GM19372 (cell line): Measurements from ENCODE around the gene CCDC152.
"Not testable (repeated sequence)": the region's sequence is repeated elsewhere in the genome, so short reads cannot be mapped to it uniquely, and the experiment has no call there.

Experiments
- ATAC-seq: cut with Tn5 transposase; IDR thresholded peaks from one replicate; pipeline ENCODE4 v1.9.1; 2021; ENCODE audit warnings: mild to moderate bottlenecking, low read depth, moderate library complexity; ENCODE audit not compliant: unreplicated experiment

The CCDC152 gene

GRCh38 chr5:42842921-42843641 lies 86.5 kb downstream of the CCDC152 start:
- no peak for ATAC-seq

GRCh38 chr5:42843675-42844292 lies 87.2 kb downstream of the CCDC152 start:
- ATAC-seq = no peak

- not testable (repeated sequence) for ATAC-seq
Measured at GRCh38 chr5:42844408-42844807, 87.8 kb downstream of the CCDC152 start.

- no peak for ATAC-seq
Measured at GRCh38 chr5:42848545-42848944, 91.9 kb downstream of the CCDC152 start.

- ATAC-seq = no peak
Measured at GRCh38 chr5:42851481-42851880, 94.9 kb downstream of the CCDC152 start.
